ENCODE measurements around the gene ARMS2. TPM values are rescaled to one million over a fixed set of nuclear protein-coding genes. Genes with fewer than 3 reads are reported as not detected.
A peak's percentile ranks its signal among the peaks of the same experiment; 100 is the strongest.

Gene ARMS2
- total and polyA plus RNA-seq, 2 experiments from 2014 or later: not detected

DNA sequence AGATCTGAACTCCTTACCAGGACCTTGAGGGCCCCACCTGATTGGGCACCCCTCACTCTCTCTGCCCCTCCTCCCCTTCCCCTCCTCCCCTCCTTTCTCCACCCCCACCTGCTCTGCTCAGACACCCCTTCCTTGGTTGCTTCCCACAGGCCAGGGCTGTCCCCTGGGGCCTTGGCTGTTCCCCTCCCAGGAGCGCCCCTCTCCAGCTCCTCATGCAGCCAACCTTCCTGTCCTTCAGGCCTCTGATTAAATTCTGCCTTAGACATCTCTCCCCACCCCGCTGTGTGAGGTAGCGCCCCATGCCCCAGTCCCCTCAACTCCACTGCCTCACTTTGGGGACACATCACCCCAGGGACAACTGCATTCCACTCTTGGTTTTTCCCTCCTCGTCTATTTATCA, 39.3 kb downstream of the ARMS2 start:
- Histone ChIP-seq H3K27ac (peak overlapping the region; percentile 17), H3K27me3 (no peaks in the 10 kb centered on the region), H3K4me1 (ENCODE audit: insufficient read depth) (peaks cover 6% of the 10 kb centered on the region), H2AFZ (no peak overlapping the region), H3K9me2 (replicated peaks; ENCODE audit: insufficient read depth) (no peaks in the 10 kb centered on the region), H3K4me2 (no peak overlapping the region), H3K79me2 (no peaks in the 10 kb centered on the region), H3K9me3 (ENCODE audit: low read depth) (no peaks in the 10 kb centered on the region), H3K4me3 (no peak overlapping the region), H3K36me3 (replicated peaks; ENCODE audit: insufficient read depth, low read depth) (no peaks in the 10 kb centered on the region), H4K20me1 (ENCODE audit: insufficient read depth, poor library complexity, severe bottlenecking) (no peaks in the 10 kb centered on the region)
- no peak for TF ChIP-seq EZH2phosphoT487 (IDR thresholded peaks at IDR 0.05; ENCODE audit: low read depth, severe bottlenecking, unreplicated experiment)
- no peak for TF ChIP-seq EZH2 (IDR thresholded peaks at IDR 0.05; ENCODE audit: borderline replicate concordance)
- TF ChIP-seq, protein P1, sequence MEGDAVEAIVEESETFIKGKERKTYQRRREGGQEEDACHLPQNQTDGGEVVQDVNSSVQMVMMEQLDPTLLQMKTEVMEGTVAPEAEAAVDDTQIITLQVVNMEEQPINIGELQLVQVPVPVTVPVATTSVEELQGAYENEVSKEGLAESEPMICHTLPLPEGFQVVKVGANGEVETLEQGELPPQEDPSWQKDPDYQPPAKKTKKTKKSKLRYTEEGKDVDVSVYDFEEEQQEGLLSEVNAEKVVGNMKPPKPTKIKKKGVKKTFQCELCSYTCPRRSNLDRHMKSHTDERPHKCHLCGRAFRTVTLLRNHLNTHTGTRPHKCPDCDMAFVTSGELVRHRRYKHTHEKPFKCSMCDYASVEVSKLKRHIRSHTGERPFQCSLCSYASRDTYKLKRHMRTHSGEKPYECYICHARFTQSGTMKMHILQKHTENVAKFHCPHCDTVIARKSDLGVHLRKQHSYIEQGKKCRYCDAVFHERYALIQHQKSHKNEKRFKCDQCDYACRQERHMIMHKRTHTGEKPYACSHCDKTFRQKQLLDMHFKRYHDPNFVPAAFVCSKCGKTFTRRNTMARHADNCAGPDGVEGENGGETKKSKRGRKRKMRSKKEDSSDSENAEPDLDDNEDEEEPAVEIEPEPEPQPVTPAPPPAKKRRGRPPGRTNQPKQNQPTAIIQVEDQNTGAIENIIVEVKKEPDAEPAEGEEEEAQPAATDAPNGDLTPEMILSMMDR (IDR thresholded peaks at IDR 0.05; ENCODE audit: poor library complexity): no peak
- WGBS (ENCODE audit: low lambda C conversion rate, missing lambda C conversion rate): 89% methylated on average over 4 of the region's 4 CpGs
- DNase-seq (ENCODE audit: low spot score): no peak

DNA sequence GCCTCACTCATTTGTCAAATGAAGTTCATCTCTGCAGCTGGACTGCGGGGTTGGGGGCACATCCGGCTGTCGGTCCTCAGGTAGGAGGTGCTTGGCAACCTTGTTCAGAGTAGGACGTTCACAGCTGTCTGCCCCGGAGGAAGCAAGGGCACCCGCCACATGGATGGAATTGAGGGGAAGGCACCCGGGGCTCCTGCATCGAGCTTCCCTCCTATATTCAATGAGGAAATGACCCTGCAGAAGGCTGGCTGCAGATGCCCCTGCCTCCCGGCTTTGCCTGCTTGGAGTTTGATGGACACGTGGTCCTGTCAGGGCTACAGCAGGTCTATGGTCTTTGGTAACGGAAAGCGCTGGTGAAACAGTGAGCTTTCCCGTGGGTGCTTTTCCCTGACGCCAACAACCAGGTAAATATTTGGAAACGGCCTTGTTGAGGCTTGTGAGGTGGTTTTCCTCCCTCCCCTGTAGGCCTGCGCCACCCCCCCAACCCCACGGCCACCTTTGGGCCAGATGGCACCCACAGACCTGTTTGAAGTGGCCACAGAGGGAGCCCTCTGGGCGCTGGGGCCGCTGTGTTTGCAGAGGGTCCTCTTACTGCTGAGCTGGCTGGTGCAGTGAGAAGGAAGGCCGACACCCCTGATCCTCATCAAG, 39.8 kb downstream of the ARMS2 start:
- Histone ChIP-seq H3K9me3 (ENCODE audit: low read depth) (no peaks in the 10 kb centered on the region), H2AFZ (no peak overlapping the region), H3K79me2 (no peaks in the 10 kb centered on the region), H3K27me3 (no peaks in the 10 kb centered on the region), H3K4me3 (no peak overlapping the region), H3K27ac (no peak overlapping the region), H3K9me2 (replicated peaks; ENCODE audit: insufficient read depth) (no peaks in the 10 kb centered on the region), H4K20me1 (ENCODE audit: insufficient read depth, poor library complexity, severe bottlenecking) (no peaks in the 10 kb centered on the region), H3K36me3 (replicated peaks; ENCODE audit: insufficient read depth, low read depth) (no peaks in the 10 kb centered on the region), H3K4me2 (no peak overlapping the region), H3K4me1 (ENCODE audit: insufficient read depth) (peaks cover 10% of the 10 kb centered on the region)
- 81% methylated on average over 20 of the region's 20 CpGs for WGBS (ENCODE audit: low lambda C conversion rate, missing lambda C conversion rate)
- TF ChIP-seq, protein P1 (IDR thresholded peaks at IDR 0.05; ENCODE audit: poor library complexity): no peak
- no peak for TF ChIP-seq EZH2phosphoT487 (IDR thresholded peaks at IDR 0.05; ENCODE audit: low read depth, severe bottlenecking, unreplicated experiment)
- no peak for DNase-seq (ENCODE audit: low spot score)

DNA sequence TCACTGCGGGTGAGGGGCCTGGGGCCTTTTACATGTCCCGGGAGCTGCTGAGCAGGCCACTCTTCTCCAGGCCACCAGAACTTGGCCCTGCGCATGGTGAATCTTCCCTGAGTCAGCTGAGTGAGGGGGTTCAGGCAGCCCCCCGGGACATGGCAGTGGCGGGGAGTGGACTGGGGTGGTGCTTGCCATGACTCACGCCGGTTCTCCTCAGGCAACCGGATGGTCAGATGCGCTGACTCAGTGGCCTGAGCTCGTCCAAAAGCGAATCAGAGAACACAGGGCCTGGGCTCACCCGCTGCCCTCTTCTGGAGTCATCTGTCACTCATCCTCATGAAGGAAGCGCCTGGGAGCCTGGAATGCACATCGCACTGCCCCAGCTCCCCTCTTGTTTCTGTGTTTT, 40.4 kb downstream of the ARMS2 start:
- no peak for DNase-seq (ENCODE audit: low spot score)
- WGBS (ENCODE audit: low lambda C conversion rate, missing lambda C conversion rate): 88% methylated on average over 14 of the region's 14 CpGs
- no peak for TF ChIP-seq EZH2phosphoT487 (IDR thresholded peaks at IDR 0.05; ENCODE audit: low read depth, severe bottlenecking, unreplicated experiment)
- TF ChIP-seq, protein P1 (IDR thresholded peaks at IDR 0.05; ENCODE audit: poor library complexity): no peak
- TF ChIP-seq EZH2 (IDR thresholded peaks at IDR 0.05; ENCODE audit: borderline replicate concordance): no peak
- no peaks in the 10 kb centered on the region for H3K79me2 ChIP-seq
- no peaks in the 10 kb centered on the region for H3K27me3 ChIP-seq
- H3K9me3 ChIP-seq (ENCODE audit: low read depth): no peaks in the 10 kb centered on the region
- H3K9me2 ChIP-seq (replicated peaks; ENCODE audit: insufficient read depth): no peaks in the 10 kb centered on the region
- H4K20me1 ChIP-seq (ENCODE audit: insufficient read depth, poor library complexity, severe bottlenecking): no peaks in the 10 kb centered on the region
- no peaks in the 10 kb centered on the region for H3K36me3 ChIP-seq (replicated peaks; ENCODE audit: insufficient read depth, low read depth)
- H3K4me3 ChIP-seq: no peak overlapping the region
- peaks cover 14% of the 10 kb centered on the region for H3K4me1 ChIP-seq (ENCODE audit: insufficient read depth)
- no peak overlapping the region for H3K4me2 ChIP-seq
- no peak overlapping the region for H3K27ac ChIP-seq
- H2AFZ ChIP-seq: no peak overlapping the region

Data from hepatocyte (in vitro differentiated cells).